Occipital lobe (tissue), 2 donors: ENCODE results near the gene RERE. TPM values are rescaled to one million over a fixed set of nuclear protein-coding genes. Genes with fewer than 3 reads are reported as not detected.

Source experiments
- DNase-seq: peaks from one replicate; lab custom pipeline; 2025; lab: John Stamatoyannopoulos, UW
- total RNA-seq: library from RNA; depleted of rRNA; stranded (reverse); fragments of >200 nt; gene quantifications from one replicate; pipeline ENCODE4 v1.2.3, GENCODE V29; 2014

RERE gene
- total RNA-seq, 1 donor from 2014 or later = 1,292 TPM

GRCh38 chr1:8691662-8692061, 125.8 kb downstream of the RERE start:
- no peak for DNase-seq

GRCh38 chr1:8690253-8690525, 127.3 kb downstream of the RERE start:
- no peak for DNase-seq

DNA sequence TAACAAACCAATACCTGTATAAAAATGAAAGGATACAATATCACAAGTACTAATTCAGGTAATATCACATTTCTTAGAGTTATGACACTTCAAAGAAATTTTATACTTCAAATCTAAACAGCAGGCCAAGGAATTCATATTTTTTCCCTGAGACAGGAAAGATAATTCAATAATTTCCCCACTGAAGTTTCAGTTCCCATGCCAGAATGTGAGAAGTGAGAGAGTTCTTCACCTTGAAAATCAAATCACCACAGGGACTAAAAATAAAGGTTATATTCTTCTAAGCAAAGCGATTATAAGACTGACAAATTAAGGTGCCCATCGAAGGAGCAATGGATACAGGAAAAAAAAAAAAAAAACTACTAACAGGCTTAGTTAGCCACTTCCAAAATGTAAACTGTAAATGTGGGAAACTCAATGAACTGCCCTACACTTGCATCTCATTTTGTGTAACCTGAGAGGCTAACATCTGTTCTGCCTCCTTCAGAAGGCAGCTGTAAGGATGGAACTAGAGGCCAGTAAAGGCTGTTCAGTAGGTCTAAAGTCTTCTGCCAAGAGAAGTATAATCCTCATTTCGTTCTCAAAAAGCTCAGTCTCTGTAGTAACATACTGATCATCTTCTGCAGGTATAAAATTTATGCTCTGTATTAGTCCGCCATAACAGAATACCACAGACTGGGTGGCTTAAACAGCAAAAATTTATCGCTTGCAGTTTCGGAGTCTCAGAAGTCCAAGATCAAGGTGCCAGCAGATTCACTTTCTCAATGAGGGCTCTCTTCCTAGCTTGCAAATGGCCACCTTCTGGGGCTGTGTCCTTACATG, 127.8 kb downstream of the RERE start:
- no peak for DNase-seq

- no peak for DNase-seq
Observed at GRCh38 chr1:8687538-8687937, 129.9 kb downstream of the RERE start.

DNA sequence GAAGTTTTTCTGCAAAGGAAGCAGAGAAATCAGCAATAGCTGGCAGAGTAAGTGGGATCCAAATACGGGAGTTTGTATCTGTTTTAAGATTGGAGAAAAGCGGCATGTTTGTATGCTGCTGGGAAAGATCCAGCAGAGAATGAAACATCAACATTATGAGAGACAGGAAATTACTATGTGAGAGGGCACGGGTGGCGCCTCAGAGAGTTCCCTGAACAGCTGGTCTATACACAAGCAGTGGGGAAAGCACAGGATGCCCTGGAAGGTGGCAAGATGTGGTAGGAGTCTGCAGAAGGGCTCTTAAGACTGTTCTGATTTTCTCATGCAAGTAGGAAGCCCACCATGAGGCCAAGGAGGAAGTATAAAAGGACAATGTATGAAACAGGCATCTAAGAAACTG, 130.4 kb downstream of the RERE start:
- no peak for DNase-seq

- no peak for DNase-seq
Observed at GRCh38 chr1:8685463-8685862, 132.0 kb downstream of the RERE start.

- no peak for DNase-seq
Observed at GRCh38 chr1:8684590-8684989, 132.8 kb downstream of the RERE start.

- no peak for DNase-seq
Observed at GRCh38 chr1:8682573-8682972, 134.9 kb downstream of the RERE start.

GRCh38 chr1:8681911-8682310, 135.5 kb downstream of the RERE start:
- no peak for DNase-seq

DNA sequence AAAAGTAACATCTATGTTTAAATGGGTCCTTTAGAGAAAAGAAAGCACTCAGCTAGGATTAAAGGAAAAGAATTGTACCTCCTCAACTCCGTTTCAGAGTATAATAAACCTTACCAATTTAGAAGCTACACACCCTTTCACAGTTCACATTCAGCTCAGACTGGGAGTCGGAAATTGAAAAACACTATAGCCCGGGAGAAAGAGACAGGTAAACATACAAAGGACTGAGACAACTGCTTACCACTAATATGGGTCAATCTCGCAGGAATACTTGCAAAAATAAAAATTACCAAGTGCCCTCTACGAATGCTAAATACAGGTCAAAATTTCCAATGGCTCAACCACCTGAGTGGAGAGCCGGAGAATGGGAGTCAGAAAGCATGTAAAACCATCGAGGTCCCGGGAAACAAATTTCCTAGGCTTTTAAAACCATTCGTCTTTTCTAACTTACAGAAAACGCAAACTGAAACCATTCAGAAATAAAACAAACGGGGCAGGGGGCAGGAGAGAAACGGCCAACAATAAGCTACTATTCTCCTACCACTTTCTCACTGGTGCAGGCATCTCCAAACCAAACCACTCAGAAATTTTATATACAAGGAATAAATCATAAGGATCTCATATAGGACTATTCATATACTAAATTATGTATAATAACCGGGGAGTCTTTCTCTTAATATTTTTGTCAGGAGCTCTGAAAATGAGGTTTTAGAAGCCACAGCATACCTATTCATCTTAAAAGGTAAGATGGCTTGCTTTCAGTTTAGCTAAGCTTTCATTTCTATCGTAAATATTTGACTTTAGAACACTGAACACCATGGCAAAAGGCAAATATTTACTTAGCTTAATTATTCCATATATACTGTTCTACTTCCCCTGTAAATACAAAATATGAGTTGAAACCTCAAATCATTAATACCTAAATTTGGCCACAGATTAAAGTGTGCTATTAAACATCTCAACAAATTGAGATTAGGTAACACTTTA, 136.5 kb downstream of the RERE start:
- no peak for DNase-seq

- no peak for DNase-seq
Observed at GRCh38 chr1:8679929-8680663, 137.3 kb downstream of the RERE start.

GRCh38 chr1:8679395-8679800, 138.0 kb downstream of the RERE start:
- DNase-seq = no peak

DNA sequence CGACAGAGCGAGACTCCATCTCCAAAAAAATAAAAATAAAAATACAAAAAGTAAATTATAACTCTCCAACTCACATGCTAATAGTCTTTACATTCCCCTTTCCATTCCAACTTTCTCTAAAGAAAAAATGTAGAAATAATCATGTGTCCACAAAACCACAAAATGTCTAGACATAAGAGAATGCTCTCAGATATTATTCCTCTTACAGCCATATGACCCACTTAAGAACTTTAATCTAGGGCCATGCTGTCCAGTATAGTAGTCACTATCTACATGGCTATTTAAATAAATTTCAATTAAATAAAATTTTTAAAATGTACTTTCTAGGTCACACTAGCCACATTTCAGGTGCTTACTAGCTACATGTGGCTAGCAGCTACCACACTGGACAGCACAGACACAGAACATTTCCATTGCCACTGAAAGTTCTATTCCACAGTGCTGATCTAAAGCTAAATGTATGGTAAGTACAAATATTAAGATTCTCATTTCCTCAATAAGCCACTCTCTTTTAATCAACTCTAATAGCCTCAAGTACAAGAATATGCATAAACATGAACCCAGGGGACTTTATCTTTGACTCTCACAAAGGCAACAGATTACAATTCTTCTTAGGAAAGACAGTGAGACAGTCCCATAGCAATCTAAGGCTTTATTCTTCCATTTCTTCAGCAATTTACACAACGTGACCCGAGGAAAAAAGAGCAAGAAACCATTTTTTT, 138.6 kb downstream of the RERE start:
- no peak for DNase-seq

DNA sequence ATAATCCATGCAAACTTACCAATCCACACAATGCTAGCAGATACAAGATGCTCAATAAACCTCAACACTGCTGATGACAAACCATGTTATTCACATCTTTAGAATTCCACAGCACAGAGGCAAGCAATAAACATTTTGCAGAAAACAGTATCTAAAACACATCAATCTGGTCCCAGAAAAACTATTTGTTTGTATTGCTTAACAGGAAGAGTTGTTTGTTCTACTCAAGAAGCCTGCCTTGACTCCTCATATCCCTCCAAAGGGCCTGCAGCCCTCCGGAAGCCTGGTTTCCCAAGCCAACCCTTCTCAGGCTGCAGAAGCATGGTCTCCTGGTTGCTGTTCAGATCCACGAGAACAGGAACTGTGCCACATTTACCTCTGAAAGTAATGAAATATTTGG, 139.7 kb downstream of the RERE start:
- DNase-seq = no peak

DNA sequence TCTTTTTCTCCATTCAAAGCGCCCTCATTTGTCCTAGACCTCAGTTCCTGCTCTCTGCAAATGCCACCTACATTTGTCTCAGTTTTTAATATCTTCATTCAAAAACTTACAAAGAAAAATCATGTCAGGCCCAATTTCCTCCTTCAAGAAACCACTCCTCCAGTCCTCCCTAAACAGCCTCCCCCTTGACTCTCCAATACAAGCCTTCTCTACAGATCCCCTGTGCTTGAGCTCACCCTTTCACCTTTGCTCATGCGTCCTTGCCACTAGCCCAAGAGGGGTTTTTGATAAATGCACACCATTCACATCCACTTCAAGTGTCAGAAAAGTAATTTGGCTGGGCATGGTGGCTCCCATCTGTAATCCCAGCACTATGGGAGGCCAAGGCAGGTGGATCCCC, 140.6 kb downstream of the RERE start:
- no peak for DNase-seq

GRCh38 chr1:8676072-8676471, 141.4 kb downstream of the RERE start:
- no peak for DNase-seq

DNA sequence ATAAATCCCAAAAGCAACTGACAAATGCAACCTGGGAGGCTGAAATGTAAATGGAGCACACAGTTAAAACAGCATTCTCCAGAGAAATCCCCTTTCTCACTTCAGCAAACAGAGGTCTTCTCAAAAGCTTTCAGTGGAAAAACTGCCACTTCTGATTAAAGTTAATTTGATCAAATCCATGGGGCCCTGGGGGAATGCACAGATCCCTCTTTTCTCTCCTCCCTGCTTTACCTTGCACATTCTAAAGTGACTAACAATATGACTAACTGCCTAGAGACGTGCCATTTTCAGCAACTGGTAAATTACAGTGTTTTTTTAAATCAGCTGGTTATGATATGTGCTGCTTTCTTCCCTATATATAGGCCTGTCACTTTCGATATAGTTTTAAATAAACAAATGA, 142.5 kb downstream of the RERE start:
- DNase-seq = no peak

DNA sequence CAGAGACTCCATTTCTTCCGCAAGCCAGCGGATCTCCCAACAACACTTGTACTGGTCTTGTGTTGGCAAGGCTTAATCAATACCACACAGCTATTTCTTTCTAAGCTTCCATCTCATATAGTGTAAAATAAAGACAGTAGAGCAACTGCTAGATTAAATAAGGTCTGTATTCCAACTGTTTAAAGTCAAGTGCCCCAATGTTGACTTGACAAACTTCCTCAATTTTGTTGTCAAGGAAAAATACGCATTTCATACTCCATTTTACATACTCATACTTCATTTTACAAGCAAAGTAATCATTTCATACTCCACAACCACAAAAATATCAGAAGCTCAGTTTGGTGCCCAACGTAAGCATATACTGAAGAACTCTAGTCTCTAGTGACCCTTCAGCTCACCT, 143.0 kb downstream of the RERE start:
- DNase-seq = no peak

- DNase-seq = no peak
Observed at GRCh38 chr1:8671306-8671917, 146.0 kb downstream of the RERE start.

- DNase-seq = no peak
Observed at GRCh38 chr1:8670371-8670818, 147.0 kb downstream of the RERE start.
